A673 (cell line): ENCODE results near the gene CDAN1. TPM values are rescaled to one million over a fixed set of nuclear protein-coding genes. Genes with fewer than 3 reads are reported as not detected.

ENCODE experiments used
- BruUV-seq: library from RNA; stranded (reverse); fragments of 400-500 nt; replicated peaks from 2 replicates; lab custom pipeline; 2021; lab: Mats Ljungman, UMichigan
- CTCF ChIA-PET: fragments of 300-600 bp; sonication (Branson Sonifier 250); formaldehyde crosslinking; loops from one replicate; lab custom pipeline; 2022; ENCODE audit warnings: antibody characterized with exemption; lab: Charles Lee
- POLR2A ChIA-PET: fragments of 300-600 bp; sonication (Branson Sonifier 250); formaldehyde crosslinking; loops from one replicate; lab custom pipeline; 2022; ENCODE audit warnings: antibody characterized with exemption; ENCODE audit not compliant: low non-redundant PET; lab: Charles Lee
- DNase-seq: peaks from one replicate; pipeline ENCODE4 v3.0.0-alpha.2; 2015; ENCODE audit warnings: low spot score
- H3K27ac ChIP-seq: fragments of 200-600 bp; sonication (generic); 2 replicates; pipeline ENCODE4 v1.5.1; 2016; ENCODE audit warnings: mixed run types, low read depth, mild to moderate bottlenecking, mixed read lengths, antibody characterized with exemption, low read length; ENCODE audit not compliant: poor library complexity, severe bottlenecking
- H3K27me3 ChIP-seq: fragments of 200-600 bp; sonication (generic); replicated peaks from 2 replicates; pipeline ENCODE4 v1.6.1; 2017; ENCODE audit warnings: mixed run types, low read depth, mild to moderate bottlenecking, mixed read lengths, antibody characterized with exemption, low read length; ENCODE audit not compliant: insufficient read depth, poor library complexity
- H3K36me3 ChIP-seq: fragments of 200-600 bp; sonication (generic); 2 replicates; pipeline ENCODE4 v1.6.1; 2016; ENCODE audit warnings: mixed run types, mild to moderate bottlenecking, mixed read lengths, antibody characterized with exemption, low read length; ENCODE audit not compliant: insufficient read depth, poor library complexity, severe bottlenecking
- H3K4me1 ChIP-seq: fragments of 200-600 bp; sonication (generic); 2 replicates; pipeline ENCODE4 v1.6.1; 2017; ENCODE audit warnings: mixed run types, mild to moderate bottlenecking, mixed read lengths, antibody characterized with exemption, low read length; ENCODE audit not compliant: insufficient read depth, poor library complexity, severe bottlenecking
- H3K4me3 ChIP-seq: fragments of 200-600 bp; sonication (generic); 2 replicates; pipeline ENCODE4 v1.5.1; 2016; ENCODE audit warnings: low read depth, mixed run types, mild to moderate bottlenecking, mixed read lengths, low read length; ENCODE audit not compliant: poor library complexity, severe bottlenecking
- H3K9me3 ChIP-seq: fragments of 200-600 bp; sonication (generic); 2 replicates; pipeline ENCODE4 v1.6.1; 2016; ENCODE audit warnings: mixed run types, low read depth, mild to moderate bottlenecking, mixed read lengths, antibody characterized with exemption, low read length; ENCODE audit not compliant: poor library complexity, severe bottlenecking
- EZH2 ChIP-seq: fragments of 200-600 bp; sonication (generic); IDR thresholded peaks from 2 replicates; pipeline ENCODE4 v1.6.1; 2017; ENCODE audit warnings: borderline replicate concordance, low read depth, mild to moderate bottlenecking, mixed read lengths, antibody characterized with exemption, low read length; ENCODE audit not compliant: poor library complexity, severe bottlenecking
- intact Hi-C: fragments of 100-400 bp; cut with micrococcal nuclease; formaldehyde crosslinking; loops from one replicate; pipeline ENCODE4 v1.10.0; 2022; ENCODE audit not compliant: unreplicated experiment
- total RNA-seq: library from RNA; stranded (reverse); gene quantifications from 2 replicates; pipeline ENCODE4 v1.2.3, GENCODE V29; 2021
- TF ChIP-seq, protein P1 (sequence below): fragments of 300-800, 200-600 bp; sonication (generic); conservative IDR thresholded peaks from 2 replicates; pipeline ENCODE4 v1.5.1; 2017; ENCODE audit warnings: low read depth, mild to moderate bottlenecking, antibody characterized with exemption, low read length, moderate library complexity, mixed read lengths

Gene CDAN1
- total RNA-seq, 1 experiment from 2014 or later, result 29.5 TPM

DNA sequence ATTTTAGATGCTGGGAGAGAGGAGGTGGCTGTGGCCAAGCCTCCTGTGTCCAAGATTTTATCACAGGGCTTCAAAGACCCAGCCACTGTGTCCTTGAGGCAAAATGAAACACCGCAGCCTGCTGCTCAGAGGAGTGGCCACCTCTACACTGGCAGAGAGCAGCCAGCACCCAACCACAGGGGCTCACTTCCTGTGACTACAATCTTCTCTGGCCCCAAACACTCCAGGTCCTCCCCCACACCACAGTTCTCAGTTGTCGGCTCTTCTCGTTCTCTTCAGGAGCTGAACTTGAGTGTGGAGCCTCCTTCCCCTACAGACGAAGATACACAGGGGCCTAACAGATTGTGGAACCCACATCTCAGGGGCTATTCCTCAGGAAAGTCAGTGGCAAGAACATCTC, 45.6 kb downstream of the CDAN1 start:
- ChIA-PET POLR2A (no interaction called here), CTCF (no interaction called here)
- no peaks in the 10 kb centered on the region for H3K9me3 ChIP-seq
- no peaks in the 10 kb centered on the region for H3K36me3 ChIP-seq
- no peaks in the 10 kb centered on the region for H3K27me3 ChIP-seq
- H3K4me1 ChIP-seq, result no peaks in the 10 kb centered on the region
- no peak overlapping the region for H3K27ac ChIP-seq
- DNase-seq, result no peak
- intact Hi-C loops, result no loop called here
- no TSS peak for BruUV-seq
- no peak overlapping the region for H3K4me3 ChIP-seq
- TF ChIP-seq EZH2, result no peak
- TF ChIP-seq, protein P1, sequence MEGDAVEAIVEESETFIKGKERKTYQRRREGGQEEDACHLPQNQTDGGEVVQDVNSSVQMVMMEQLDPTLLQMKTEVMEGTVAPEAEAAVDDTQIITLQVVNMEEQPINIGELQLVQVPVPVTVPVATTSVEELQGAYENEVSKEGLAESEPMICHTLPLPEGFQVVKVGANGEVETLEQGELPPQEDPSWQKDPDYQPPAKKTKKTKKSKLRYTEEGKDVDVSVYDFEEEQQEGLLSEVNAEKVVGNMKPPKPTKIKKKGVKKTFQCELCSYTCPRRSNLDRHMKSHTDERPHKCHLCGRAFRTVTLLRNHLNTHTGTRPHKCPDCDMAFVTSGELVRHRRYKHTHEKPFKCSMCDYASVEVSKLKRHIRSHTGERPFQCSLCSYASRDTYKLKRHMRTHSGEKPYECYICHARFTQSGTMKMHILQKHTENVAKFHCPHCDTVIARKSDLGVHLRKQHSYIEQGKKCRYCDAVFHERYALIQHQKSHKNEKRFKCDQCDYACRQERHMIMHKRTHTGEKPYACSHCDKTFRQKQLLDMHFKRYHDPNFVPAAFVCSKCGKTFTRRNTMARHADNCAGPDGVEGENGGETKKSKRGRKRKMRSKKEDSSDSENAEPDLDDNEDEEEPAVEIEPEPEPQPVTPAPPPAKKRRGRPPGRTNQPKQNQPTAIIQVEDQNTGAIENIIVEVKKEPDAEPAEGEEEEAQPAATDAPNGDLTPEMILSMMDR, result no peak

DNA sequence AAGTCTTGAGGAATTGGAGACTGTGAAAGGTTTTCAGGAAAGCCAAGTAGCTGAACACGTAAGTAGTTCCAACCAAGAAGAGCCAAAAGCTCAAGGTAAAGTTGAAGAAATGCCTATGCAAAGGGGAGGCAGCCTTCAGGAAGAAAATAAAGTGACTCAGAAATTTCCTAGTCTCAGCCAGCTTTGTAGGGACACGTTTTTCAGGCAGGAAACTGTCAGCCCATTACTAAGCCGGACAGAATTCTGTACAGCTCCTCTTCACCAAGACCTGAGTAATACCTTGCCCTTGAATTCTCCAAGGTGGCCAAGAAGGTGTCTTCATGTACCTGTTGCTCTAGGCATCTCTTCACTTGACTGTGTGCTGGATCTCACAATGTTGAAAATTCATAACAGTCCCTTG, 48.6 kb downstream of the CDAN1 start:
- Histone ChIP-seq H3K27me3 (no peaks in the 10 kb centered on the region), H3K4me1 (no peaks in the 10 kb centered on the region), H3K9me3 (no peaks in the 10 kb centered on the region), H3K4me3 (no peak overlapping the region), H3K27ac (no peak overlapping the region), H3K36me3 (peaks cover 14% of the 10 kb centered on the region)
- DNase-seq, result no peak
- intact Hi-C loops, result no loop called here
- ChIA-PET POLR2A (no interaction called here), CTCF (no interaction called here)
- no peak for TF ChIP-seq EZH2
- TF ChIP-seq, protein P1, result no peak
- BruUV-seq, result no TSS peak

DNA sequence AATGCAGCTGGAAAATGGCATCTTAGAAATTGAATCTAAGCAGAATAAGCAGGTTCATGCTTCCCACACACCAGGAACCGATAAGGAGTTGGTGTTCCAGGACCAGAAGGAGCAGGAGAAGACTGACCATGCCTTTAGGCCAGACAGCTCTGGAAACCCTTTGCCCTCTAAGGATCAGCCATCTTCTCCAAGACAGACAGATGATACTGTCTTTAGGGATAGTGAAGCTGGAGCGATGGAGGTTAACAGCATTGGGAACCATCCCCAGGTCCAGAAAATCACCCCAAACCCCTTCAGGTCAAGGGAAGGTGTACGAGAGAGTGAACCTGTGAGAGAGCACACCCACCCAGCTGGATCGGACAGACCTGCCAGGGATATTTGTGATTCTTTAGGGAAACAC, 49.2 kb downstream of the CDAN1 start:
- Histone ChIP-seq H3K4me1 (no peaks in the 10 kb centered on the region), H3K27me3 (no peaks in the 10 kb centered on the region), H3K36me3 (peaks cover 14% of the 10 kb centered on the region), H3K27ac (no peak overlapping the region), H3K9me3 (no peaks in the 10 kb centered on the region), H3K4me3 (no peak overlapping the region)
- no peak for DNase-seq
- BruUV-seq, result no TSS peak
- TF ChIP-seq, protein P1, result no peak
- TF ChIP-seq EZH2, result no peak
- ChIA-PET CTCF (no interaction called here), POLR2A (no interaction called here)
- intact Hi-C loops, result no loop called here
